ENCODE measurements around the gene MINDY1. TPM values are rescaled to one million over a fixed set of nuclear protein-coding genes. Genes with fewer than 3 reads are reported as not detected.
A peak's percentile ranks its signal among the peaks of the same experiment; 100 is the strongest.

The MINDY1 gene
- polyA plus RNA-seq, 1 experiment, result 13.0 TPM

DNA sequence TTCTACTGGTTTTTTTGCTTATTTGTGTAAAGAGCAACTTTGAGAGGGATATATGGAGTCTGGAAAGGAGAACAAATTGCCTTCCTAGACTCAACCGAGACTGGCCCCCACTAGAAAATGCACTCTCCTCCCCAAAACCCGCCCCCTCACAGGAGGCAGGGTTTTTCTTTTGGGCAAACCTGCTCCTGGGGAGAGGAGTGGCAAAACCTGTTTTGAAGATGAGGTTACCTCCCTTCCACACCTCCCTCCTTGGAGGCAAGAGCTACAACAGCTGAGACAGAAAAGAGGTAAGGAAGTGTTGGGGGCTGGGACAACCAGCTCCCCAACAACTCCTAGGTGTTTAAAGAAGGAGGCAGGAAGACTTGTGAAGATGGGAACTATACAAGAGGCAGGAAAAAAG is 29.7 kb upstream of the MINDY1 start, which contains the start of gene BNIPL:
Gene BNIPL, plus strand, starts transcription at position 231 of the 400 bp plus-strand sequence. Its CDS starts 140 bp downstream, at position 371.
- Histone ChIP-seq H3K4me3 (ENCODE audit: low read depth, low read length) (no peak within 1 kb of the TSS), H3K27me3 (ENCODE audit: control insufficient read depth, insufficient read depth, low read length) (no peaks in the 10 kb centered on the region), H3K36me3 (ENCODE audit: control insufficient read depth, insufficient read depth, low read length) (peaks cover 5% of the 10 kb centered on the region)
- DNase-seq (ENCODE audit: low read depth), result no peak
- TF ChIP-seq, protein P1, sequence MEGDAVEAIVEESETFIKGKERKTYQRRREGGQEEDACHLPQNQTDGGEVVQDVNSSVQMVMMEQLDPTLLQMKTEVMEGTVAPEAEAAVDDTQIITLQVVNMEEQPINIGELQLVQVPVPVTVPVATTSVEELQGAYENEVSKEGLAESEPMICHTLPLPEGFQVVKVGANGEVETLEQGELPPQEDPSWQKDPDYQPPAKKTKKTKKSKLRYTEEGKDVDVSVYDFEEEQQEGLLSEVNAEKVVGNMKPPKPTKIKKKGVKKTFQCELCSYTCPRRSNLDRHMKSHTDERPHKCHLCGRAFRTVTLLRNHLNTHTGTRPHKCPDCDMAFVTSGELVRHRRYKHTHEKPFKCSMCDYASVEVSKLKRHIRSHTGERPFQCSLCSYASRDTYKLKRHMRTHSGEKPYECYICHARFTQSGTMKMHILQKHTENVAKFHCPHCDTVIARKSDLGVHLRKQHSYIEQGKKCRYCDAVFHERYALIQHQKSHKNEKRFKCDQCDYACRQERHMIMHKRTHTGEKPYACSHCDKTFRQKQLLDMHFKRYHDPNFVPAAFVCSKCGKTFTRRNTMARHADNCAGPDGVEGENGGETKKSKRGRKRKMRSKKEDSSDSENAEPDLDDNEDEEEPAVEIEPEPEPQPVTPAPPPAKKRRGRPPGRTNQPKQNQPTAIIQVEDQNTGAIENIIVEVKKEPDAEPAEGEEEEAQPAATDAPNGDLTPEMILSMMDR (IDR thresholded peaks at IDR 0.05; ENCODE audit: insufficient read depth, low read depth, low read length), result no peak
- ChIA-PET CTCF (interaction anchor here (1.4 to 5.7 kb wide), 2 partner anchors 11 to 12 kb away, joined by 3 to 26 read pairs; partner anchors contain the start of gene C1orf56), POLR2A (no interaction called here)

- ChIA-PET CTCF (interaction anchor here (1.9 kb wide), 1 partner anchor 11 kb away, joined by 9 read pairs; no protein-coding TSS in a partner anchor), POLR2A (no interaction called here)
- no peaks in the 10 kb centered on the region for H3K27me3 ChIP-seq (ENCODE audit: control insufficient read depth, insufficient read depth, low read length)
- H3K36me3 ChIP-seq (ENCODE audit: control insufficient read depth, insufficient read depth, low read length), result peaks cover 6% of the 10 kb centered on the region
- TF ChIP-seq, protein P1 (IDR thresholded peaks at IDR 0.05; ENCODE audit: insufficient read depth, low read depth, low read length), result no peak
- DNase-seq (ENCODE audit: low read depth), result no peak
- H3K4me3 ChIP-seq (ENCODE audit: low read depth, low read length), result no peak overlapping the region
Measured at GRCh38 chr1:151035167-151035566, 28.5 kb upstream of the MINDY1 start.

GRCh38 chr1:151032164-151032563 is 25.5 kb upstream of the MINDY1 start:
- no peak for DNase-seq (ENCODE audit: low read depth)
- no peaks in the 10 kb centered on the region for H3K27me3 ChIP-seq (ENCODE audit: control insufficient read depth, insufficient read depth, low read length)
- ChIA-PET POLR2A (no interaction called here), CTCF (interaction anchor here (1.6 kb wide), 1 partner anchor 10 kb away, joined by 5 read pairs; no protein-coding TSS in a partner anchor)
- no peak overlapping the region for H3K4me3 ChIP-seq (ENCODE audit: low read depth, low read length)
- H3K36me3 ChIP-seq (ENCODE audit: control insufficient read depth, insufficient read depth, low read length), result peaks cover 8% of the 10 kb centered on the region
- TF ChIP-seq, protein P1 (IDR thresholded peaks at IDR 0.05; ENCODE audit: insufficient read depth, low read depth, low read length), result no peak

DNA sequence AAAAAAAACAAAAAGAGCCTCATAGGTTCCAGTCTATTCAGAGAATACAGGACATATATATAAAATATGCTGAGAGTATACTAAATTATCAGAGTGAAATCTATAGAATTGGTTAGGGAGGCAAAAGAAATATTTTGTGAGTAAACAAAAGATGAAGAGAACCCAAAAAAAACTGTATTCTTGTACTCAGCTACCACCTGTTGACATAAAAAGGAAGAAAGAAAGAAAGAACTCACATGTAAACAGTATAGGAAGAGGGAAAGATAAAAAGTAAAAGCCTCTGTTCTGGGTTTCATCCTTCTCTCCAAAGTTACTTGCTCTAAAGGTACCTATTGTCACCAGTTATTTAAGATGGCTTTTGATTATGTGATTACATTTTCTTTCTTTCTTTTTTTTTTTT is 19.8 kb upstream of the MINDY1 start:
- no peak for DNase-seq (ENCODE audit: low read depth)
- Histone ChIP-seq H3K27me3 (ENCODE audit: control insufficient read depth, insufficient read depth, low read length) (no peaks in the 10 kb centered on the region), H3K4me3 (ENCODE audit: low read depth, low read length) (no peak overlapping the region), H3K36me3 (ENCODE audit: control insufficient read depth, insufficient read depth, low read length) (peaks cover 6% of the 10 kb centered on the region)
- ChIA-PET POLR2A (no interaction called here), CTCF (interaction anchor here (2.6 to 3.1 kb wide), 2 partner anchors 12 to 23 kb away, joined by 10 to 26 read pairs; partner anchors contain the start of gene BNIPL)
- TF ChIP-seq, protein P1 (IDR thresholded peaks at IDR 0.05; ENCODE audit: insufficient read depth, low read depth, low read length), result no peak

DNA sequence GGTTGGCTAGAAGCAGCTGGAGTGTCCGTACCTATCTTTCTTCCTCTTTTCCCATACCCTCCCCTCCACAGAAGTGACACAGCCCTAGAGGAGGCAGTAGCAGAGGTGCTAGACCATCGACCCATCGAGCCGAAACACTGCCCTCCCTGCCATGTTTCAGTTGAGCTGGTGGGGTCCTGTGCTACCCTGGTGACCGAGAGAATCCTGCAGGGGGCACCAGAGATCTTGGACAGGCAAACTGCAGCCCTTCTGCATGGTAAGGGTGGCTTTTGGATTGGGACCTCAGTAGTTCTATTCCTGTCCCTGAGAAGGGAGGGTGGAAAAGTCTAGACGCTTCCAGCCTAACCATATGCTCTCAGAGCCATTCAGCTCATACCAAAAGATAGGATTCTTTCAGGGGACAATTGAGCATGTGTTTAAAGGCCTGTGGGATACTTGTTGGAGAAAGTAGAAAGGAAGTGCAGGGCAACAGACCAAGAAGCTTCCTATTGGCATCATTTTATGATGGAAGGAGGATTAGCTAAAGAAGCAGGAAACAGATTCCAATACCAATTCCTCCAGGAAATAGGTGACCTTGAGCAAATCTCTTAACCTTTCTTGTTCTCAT is 17.9 kb upstream of the MINDY1 start:
- POLR2A ChIA-PET, result no interaction called here
- TF ChIP-seq, protein P1 (IDR thresholded peaks at IDR 0.05; ENCODE audit: insufficient read depth, low read depth, low read length), result peak; percentile 81
- Histone ChIP-seq H3K27me3 (ENCODE audit: control insufficient read depth, insufficient read depth, low read length) (no peaks in the 10 kb centered on the region), H3K36me3 (ENCODE audit: control insufficient read depth, insufficient read depth, low read length) (peaks cover 4% of the 10 kb centered on the region), H3K4me3 (ENCODE audit: low read depth, low read length) (no peak overlapping the region)
- no peak for DNase-seq (ENCODE audit: low read depth)
- CTCF ChIA-PET, result interaction anchor here (0.6 to 3.1 kb wide), 26 partner anchors 10 to 713 kb away, joined by 3 to 26 read pairs (median 4); partner anchors contain the start of genes BNIPL, C1orf56, CDC42SE1 and LYSMD1
